Esophagus muscularis mucosa (tissue), 4 donors: ENCODE data around the gene ZNF598. TPM values are rescaled to one million over a fixed set of nuclear protein-coding genes. Genes with fewer than 3 reads are reported as not detected.

Experiments used
- DNase-seq: peaks from one replicate; pipeline ENCODE4 v3.0.0-alpha.2; 2017; ENCODE audit errors: extremely low spot score
- H3K27ac ChIP-seq, 4 donors: fragments of 200-600 bp; sonication (generic); replicated peaks in 1 of 4; 1 replicate in 3 of 4; 2 replicates in 1 of 4; pipeline ENCODE4 v1.5.1; 2016 to 2019; ENCODE audit warnings: mild to moderate bottlenecking in 1 of 4
- H3K27me3 ChIP-seq, 4 donors: fragments of 200-600 bp; sonication (generic); one replicate each; pipeline versions ENCODE4 v1.5.1 to v1.6.0; 2016 to 2019
- H3K36me3 ChIP-seq, 4 donors: fragments of 200-600 bp; sonication (generic); one replicate each; pipeline ENCODE4 v1.5.1; 2016 to 2019
- H3K4me1 ChIP-seq, 4 donors: fragments of 200-600 bp; sonication (generic); one replicate each; pipeline ENCODE4 v1.5.1; 2016 to 2019
- H3K4me3 ChIP-seq, 4 donors: fragments of 200-600 bp; sonication (generic); 1 replicate in 2 of 4; 2 replicates in 2 of 4; pipeline ENCODE4 v1.5.1; 2016 to 2019; ENCODE audit warnings: mild to moderate bottlenecking in 4 of 4, moderate library complexity in 1 of 4
- H3K9me3 ChIP-seq, 4 donors: fragments of 200-600 bp; sonication (generic); 1 replicate in 3 of 4; 2 replicates in 1 of 4; pipeline ENCODE4 v1.5.1; 2016 to 2019
- CTCF ChIP-seq, 3 experiments: fragments of 200-600 bp in 2 of 3; fragments of 450-650 bp in 1 of 3; sonication (generic) in 2 of 3; IDR thresholded peaks; one replicate each; pipeline ENCODE4 v1.5.1; 2017 to 2019; ENCODE audit warnings: antibody characterized with exemption in 3 of 3, mild to moderate bottlenecking in 2 of 3, moderate library complexity in 1 of 3
- EP300 ChIP-seq: sonication (generic); formaldehyde crosslinking; IDR thresholded peaks from one replicate; pipeline ENCODE4 v1.6.1; 2017; ENCODE audit warnings: antibody characterized with exemption
- POLR2A ChIP-seq: fragments of 450-650 bp; IDR thresholded peaks from one replicate; pipeline ENCODE4 v1.6.1; 2017; ENCODE audit warnings: antibody characterized with exemption, moderate library complexity, mild to moderate bottlenecking, low read depth
- POLR2AphosphoS5 ChIP-seq, 2 donors: sonication (generic); formaldehyde crosslinking; IDR thresholded peaks; one replicate each; pipeline ENCODE4 v1.6.1; 2017; ENCODE audit warnings: antibody characterized with exemption in 2 of 2
- WGBS: methylation state at CpG from one replicate; pipeline ENCODE4 v1.1.5; 2018; 5-methylcytosine and 5-hydroxymethylcytosine counted together
- intact Hi-C: fragments of 100-400 bp; cut with DNase I; formaldehyde crosslinking; loops from one replicate; pipeline ENCODE4 v1.15.1; 2023
- total RNA-seq, 4 donors: library from RNA; depleted of rRNA; stranded (reverse); fragments of >200 nt; gene quantifications; one replicate each; pipeline versions ENCODE4 v1.1.0 to v1.2.1, GENCODE V29; 2016

ZNF598 gene
- total RNA-seq, 4 donors from 2014 or later = 23.3 to 46.5 (median 34.9) TPM

- H3K27me3 ChIP-seq = no peaks in the 10 kb centered on the region
Measured at GRCh38 chr16:2048116-2048543, 38.5 kb upstream of the ZNF598 start.

GRCh38 chr16:2047330-2048115, 37.9 kb upstream of the ZNF598 start, which contains the start of the genes NTHL1 and TSC2:
TSS of gene NTHL1 (minus strand) at chr16:2047834. CDS start at chr16:2047823, 11 bp downstream.
TSS of gene TSC2 (plus strand) at chr16:2047985. CDS start at chr16:2048616, 631 bp downstream.
- WGBS = 0% methylated on average over 26 of the region's 81 CpGs
- peaks cover 0 to 42% (median 27%) of the 10 kb centered on the region in 4 donors for H3K36me3 ChIP-seq
- peak; percentile 99 for DNase-seq

More at GRCh38 chr16:2048116-2048543, 38.5 kb upstream of the ZNF598 start:
- no peak for DNase-seq
- peaks cover 3 to 46% (median 33%) of the 10 kb centered on the region in 4 donors for H3K36me3 ChIP-seq
- H3K27ac ChIP-seq = peak overlapping the region; percentile 79 to 81 (median 80)
- no peaks in the 10 kb centered on the region for H3K9me3 ChIP-seq
- peaks cover 48 to 57% (median 52%) of the 10 kb centered on the region in 4 donors for H3K4me1 ChIP-seq
- intact Hi-C loops = no loop called here
- no peak for TF ChIP-seq CTCF (IDR thresholded peaks at IDR 0.05)
- TF ChIP-seq POLR2AphosphoS5 (IDR thresholded peaks at IDR 0.05) = no peak
- no peak for TF ChIP-seq EP300
- no peak for TF ChIP-seq POLR2A
- 0% methylated on average over 1 of the region's 30 CpGs for WGBS
- peak overlapping the region; percentile 74 to 92 (median 88) for H3K4me3 ChIP-seq

GRCh38 chr16:2046893-2047329, 37.3 kb upstream of the ZNF598 start:
- no peak for DNase-seq
- Histone ChIP-seq H3K36me3 (peaks cover 0 to 40% (median 21%) of the 10 kb centered on the region in 4 donors), H3K27ac (peak overlapping the region; percentile 79 to 81 (median 80)), H3K27me3 (no peaks in the 10 kb centered on the region), H3K4me3 (peak overlapping the region; percentile 74 to 92 (median 88)), H3K4me1 (peaks cover 56 to 68% (median 62%) of the 10 kb centered on the region in 4 donors), H3K9me3 (no peaks in the 10 kb centered on the region)
- 16% methylated on average over 8 of the region's 8 CpGs for WGBS
- no peak for TF ChIP-seq POLR2A
- peak; percentile 5 to 43 for TF ChIP-seq POLR2AphosphoS5 (IDR thresholded peaks at IDR 0.05)
- no peak for TF ChIP-seq CTCF (IDR thresholded peaks at IDR 0.05)
- intact Hi-C loops = no loop called here

More at GRCh38 chr16:2047330-2048115, 37.9 kb upstream of the ZNF598 start, which contains the start of the genes NTHL1 and TSC2:
- H3K9me3 ChIP-seq = no peaks in the 10 kb centered on the region
- H3K4me1 ChIP-seq = peaks cover 50 to 62% (median 57%) of the 10 kb centered on the region in 4 donors
- no peaks in the 10 kb centered on the region for H3K27me3 ChIP-seq
- intact Hi-C loops = no loop called here
- TF ChIP-seq POLR2AphosphoS5 (IDR thresholded peaks at IDR 0.05) (peak; percentile 63 to 94), EP300 (no peak), CTCF (IDR thresholded peaks at IDR 0.05) (peak; percentile 34 to 61 (median 48)), POLR2A (no peak)
- H3K27ac ChIP-seq = peak within 1 kb of the TSS; percentile 79 to 81 (median 80)
- H3K4me3 ChIP-seq = peak within 1 kb of the TSS; percentile 74 to 92 (median 88)

GRCh38 chr16:2045965-2046892, 36.6 kb upstream of the ZNF598 start:
- intact Hi-C loops = no loop called here
- TF ChIP-seq POLR2AphosphoS5 (IDR thresholded peaks at IDR 0.05) (no peak), EP300 (no peak), POLR2A (no peak), CTCF (IDR thresholded peaks at IDR 0.05) (no peak)
- peaks cover 0 to 33% (median 14%) of the 10 kb centered on the region in 4 donors for H3K36me3 ChIP-seq
- WGBS = 91% methylated on average over 20 of the region's 21 CpGs
- peak overlapping the region; percentile 74 to 92 (median 88) for H3K4me3 ChIP-seq
- H3K27me3 ChIP-seq = no peaks in the 10 kb centered on the region
- no peaks in the 10 kb centered on the region for H3K9me3 ChIP-seq
- no peak for DNase-seq
- H3K27ac ChIP-seq = peak overlapping the region in 3 of 4 donors; percentile 79 to 80 (median 80)
- H3K4me1 ChIP-seq = peaks cover 58 to 72% (median 65%) of the 10 kb centered on the region in 4 donors
